Gastroesophageal sphincter (tissue), 4 donors: ENCODE data around the gene CAD. TPM values are rescaled to one million over a fixed set of nuclear protein-coding genes. Genes with fewer than 3 reads are reported as not detected.
"Not testable (repeated sequence)": the region's sequence is repeated elsewhere in the genome, so short reads cannot be mapped to it uniquely, and the experiment has no call there.

ENCODE experiments used
- ATAC-seq: fragments of 150-250 bp; one replicate; pipeline ENCODE4 v1.9.1; 2016; ENCODE audit warnings: mild to moderate bottlenecking, moderate library complexity
- H3K27ac ChIP-seq, 4 donors: fragments of 200-600 bp; sonication (generic) in 3 of 4; 1 replicate in 3 of 4; 2 replicates in 1 of 4; pipeline ENCODE4 v1.5.1; 2016 to 2019
- H3K27me3 ChIP-seq: fragments of 200-600 bp; sonication (generic); one replicate; pipeline ENCODE4 v1.5.1; 2019
- H3K36me3 ChIP-seq, 2 donors: fragments of 200-600 bp; sonication (generic); one replicate each; pipeline ENCODE4 v1.5.1; 2019; ENCODE audit warnings: control low read depth in 1 of 2
- H3K4me1 ChIP-seq, 3 donors: fragments of 200-600 bp; sonication (generic); 1 replicate in 2 of 3; 2 replicates in 1 of 3; pipeline ENCODE4 v1.5.1; 2016 to 2019; ENCODE audit warnings: control low read depth in 2 of 3
- H3K4me3 ChIP-seq, 2 donors: fragments of 200-600 bp; sonication (generic); one replicate each; pipeline ENCODE4 v1.5.1; 2019; ENCODE audit warnings: mild to moderate bottlenecking in 1 of 2, moderate library complexity in 1 of 2
- H3K9me3 ChIP-seq, 3 donors: fragments of 200-600 bp; sonication (generic); one replicate each; pipeline ENCODE4 v1.5.1; 2017 to 2019; ENCODE audit warnings: control low read depth in 2 of 3
- EP300 ChIP-seq: sonication (generic); formaldehyde crosslinking; IDR thresholded peaks from one replicate; pipeline ENCODE4 v1.6.1; 2017; ENCODE audit warnings: antibody characterized with exemption, mild to moderate bottlenecking
- POLR2A ChIP-seq, 2 donors: fragments of 450-650 bp; IDR thresholded peaks; one replicate each; pipeline ENCODE4 v1.6.1; 2017; ENCODE audit warnings: antibody characterized with exemption in 2 of 2, mild to moderate bottlenecking in 2 of 2, moderate library complexity in 1 of 2
- POLR2AphosphoS5 ChIP-seq: sonication (generic); formaldehyde crosslinking; IDR thresholded peaks from one replicate; pipeline ENCODE4 v1.6.1; 2017; ENCODE audit warnings: antibody characterized with exemption
- WGBS, 2 donors: methylation state at CpG; one replicate each; pipeline ENCODE4 v1.1.5; 2018; ENCODE audit warnings: low coverage in 1 of 2; 5-methylcytosine and 5-hydroxymethylcytosine counted together
- total RNA-seq, 4 donors: library from RNA; depleted of rRNA; stranded (reverse); fragments of >200 nt; gene quantifications; one replicate each; pipeline ENCODE4 v1.1.0, GENCODE V29; 2016
- TF ChIP-seq, protein P1 (sequence below), 4 experiments: fragments of 200-600 bp in 2 of 4; fragments of 450-650 bp in 2 of 4; sonication (generic) in 1 of 4; IDR thresholded peaks; one replicate each; pipeline ENCODE4 v1.5.1; 2017 to 2019; ENCODE audit warnings: antibody characterized with exemption in 4 of 4, mild to moderate bottlenecking in 2 of 4, moderate library complexity in 2 of 4

The CAD gene
- total RNA-seq, 4 donors from 2014 or later = 12.1 to 23.3 (median 16.3) TPM

DNA sequence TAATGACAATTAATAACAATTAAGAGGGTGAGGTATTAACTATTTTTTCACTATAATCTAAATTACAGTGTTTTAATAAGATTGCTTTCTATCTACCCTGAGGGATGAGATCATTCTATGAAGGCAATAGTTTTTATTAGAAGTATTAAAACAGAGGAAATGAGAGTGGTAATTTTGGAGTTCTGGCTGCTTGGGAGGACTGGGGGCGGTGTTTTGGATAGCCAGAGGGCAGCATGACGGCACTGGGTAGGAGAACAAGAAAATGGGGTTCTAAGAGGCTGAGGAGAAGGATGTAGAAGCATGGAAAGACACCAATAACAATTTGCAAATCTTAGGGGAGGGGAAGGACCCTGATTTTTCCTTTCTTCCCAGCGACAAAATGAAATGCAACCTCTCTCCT lies 53.0 kb downstream of the CAD start:
- Histone ChIP-seq H3K4me1 (peaks cover 0 to 4% (median 0%) of the 10 kb centered on the region in 3 donors), H3K4me3 (no peak overlapping the region), H3K27ac (no peak overlapping the region), H3K9me3 (no peaks in the 10 kb centered on the region), H3K36me3 (no peaks in the 10 kb centered on the region), H3K27me3 (peaks cover 83% of the 10 kb centered on the region)
- TF ChIP-seq EP300 (no peak), POLR2A (IDR thresholded peaks at IDR 0.05) (no peak), POLR2AphosphoS5 (no peak)
- TF ChIP-seq, protein P1, sequence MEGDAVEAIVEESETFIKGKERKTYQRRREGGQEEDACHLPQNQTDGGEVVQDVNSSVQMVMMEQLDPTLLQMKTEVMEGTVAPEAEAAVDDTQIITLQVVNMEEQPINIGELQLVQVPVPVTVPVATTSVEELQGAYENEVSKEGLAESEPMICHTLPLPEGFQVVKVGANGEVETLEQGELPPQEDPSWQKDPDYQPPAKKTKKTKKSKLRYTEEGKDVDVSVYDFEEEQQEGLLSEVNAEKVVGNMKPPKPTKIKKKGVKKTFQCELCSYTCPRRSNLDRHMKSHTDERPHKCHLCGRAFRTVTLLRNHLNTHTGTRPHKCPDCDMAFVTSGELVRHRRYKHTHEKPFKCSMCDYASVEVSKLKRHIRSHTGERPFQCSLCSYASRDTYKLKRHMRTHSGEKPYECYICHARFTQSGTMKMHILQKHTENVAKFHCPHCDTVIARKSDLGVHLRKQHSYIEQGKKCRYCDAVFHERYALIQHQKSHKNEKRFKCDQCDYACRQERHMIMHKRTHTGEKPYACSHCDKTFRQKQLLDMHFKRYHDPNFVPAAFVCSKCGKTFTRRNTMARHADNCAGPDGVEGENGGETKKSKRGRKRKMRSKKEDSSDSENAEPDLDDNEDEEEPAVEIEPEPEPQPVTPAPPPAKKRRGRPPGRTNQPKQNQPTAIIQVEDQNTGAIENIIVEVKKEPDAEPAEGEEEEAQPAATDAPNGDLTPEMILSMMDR (IDR thresholded peaks at IDR 0.05) = no peak
- 50 to 75% methylated on average over 2 to 3 of the region's 3 CpGs for WGBS, 2 donors
- ATAC-seq = no peak

DNA sequence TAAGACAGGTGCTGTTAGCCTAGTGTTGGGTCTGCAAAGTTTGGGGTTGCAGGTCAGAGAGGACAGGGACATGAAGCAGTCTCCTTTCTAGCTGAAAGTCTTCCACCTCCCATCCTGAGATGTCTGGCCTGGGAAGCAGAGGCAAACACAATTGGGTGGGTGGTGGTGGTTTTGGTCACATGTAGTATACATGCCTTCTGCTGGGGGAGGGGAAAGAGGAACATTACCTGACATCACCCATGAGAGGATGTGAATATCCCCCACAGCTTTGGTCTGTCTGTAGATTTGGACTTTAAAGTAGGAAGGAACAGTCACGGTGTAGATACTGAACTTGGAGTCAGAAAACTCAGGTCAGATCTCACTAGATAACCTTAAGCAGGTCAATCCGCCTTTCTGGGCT lies 53.5 kb downstream of the CAD start:
- no peak overlapping the region for H3K4me3 ChIP-seq
- no peak overlapping the region for H3K27ac ChIP-seq
- TF ChIP-seq EP300 (no peak), POLR2AphosphoS5 (no peak), POLR2A (IDR thresholded peaks at IDR 0.05) (no peak)
- TF ChIP-seq, protein P1 (IDR thresholded peaks at IDR 0.05) = no peak
- 58 to 100% methylated on average over 1 to 2 of the region's 2 CpGs for WGBS, 2 donors
- no peaks in the 10 kb centered on the region for H3K4me1 ChIP-seq
- peaks cover 83% of the 10 kb centered on the region for H3K27me3 ChIP-seq
- H3K36me3 ChIP-seq = no peaks in the 10 kb centered on the region
- ATAC-seq = no peak
- H3K9me3 ChIP-seq = no peaks in the 10 kb centered on the region

- Histone ChIP-seq H3K4me3 (no peak overlapping the region), H3K36me3 (no peaks in the 10 kb centered on the region), H3K27ac (no peak overlapping the region), H3K4me1 (no peaks in the 10 kb centered on the region), H3K27me3 (peaks cover 81% of the 10 kb centered on the region), H3K9me3 (no peaks in the 10 kb centered on the region)
- TF ChIP-seq POLR2A (IDR thresholded peaks at IDR 0.05) (no peak), EP300 (no peak), POLR2AphosphoS5 (no peak)
- TF ChIP-seq, protein P1 (IDR thresholded peaks at IDR 0.05) = no peak
- ATAC-seq = no peak
- WGBS, 2 donors = 46 to 57% methylated on average over 10 to 11 of the region's 11 CpGs
These were observed 54.6 kb downstream of the CAD start for GRCh38 chr2:27271631-27272340.

GRCh38 chr2:27272537-27273522 lies 55.7 kb downstream of the CAD start:
- H3K27ac ChIP-seq, H3K4me1 ChIP-seq, H3K4me3 ChIP-seq, H3K9me3 ChIP-seq, H3K36me3 ChIP-seq, ATAC-seq: not testable (repeated sequence)
- 67 to 74% methylated on average over 6 of the region's 15 CpGs for WGBS, 2 donors
- peaks cover 81% of the 10 kb centered on the region for H3K27me3 ChIP-seq

DNA sequence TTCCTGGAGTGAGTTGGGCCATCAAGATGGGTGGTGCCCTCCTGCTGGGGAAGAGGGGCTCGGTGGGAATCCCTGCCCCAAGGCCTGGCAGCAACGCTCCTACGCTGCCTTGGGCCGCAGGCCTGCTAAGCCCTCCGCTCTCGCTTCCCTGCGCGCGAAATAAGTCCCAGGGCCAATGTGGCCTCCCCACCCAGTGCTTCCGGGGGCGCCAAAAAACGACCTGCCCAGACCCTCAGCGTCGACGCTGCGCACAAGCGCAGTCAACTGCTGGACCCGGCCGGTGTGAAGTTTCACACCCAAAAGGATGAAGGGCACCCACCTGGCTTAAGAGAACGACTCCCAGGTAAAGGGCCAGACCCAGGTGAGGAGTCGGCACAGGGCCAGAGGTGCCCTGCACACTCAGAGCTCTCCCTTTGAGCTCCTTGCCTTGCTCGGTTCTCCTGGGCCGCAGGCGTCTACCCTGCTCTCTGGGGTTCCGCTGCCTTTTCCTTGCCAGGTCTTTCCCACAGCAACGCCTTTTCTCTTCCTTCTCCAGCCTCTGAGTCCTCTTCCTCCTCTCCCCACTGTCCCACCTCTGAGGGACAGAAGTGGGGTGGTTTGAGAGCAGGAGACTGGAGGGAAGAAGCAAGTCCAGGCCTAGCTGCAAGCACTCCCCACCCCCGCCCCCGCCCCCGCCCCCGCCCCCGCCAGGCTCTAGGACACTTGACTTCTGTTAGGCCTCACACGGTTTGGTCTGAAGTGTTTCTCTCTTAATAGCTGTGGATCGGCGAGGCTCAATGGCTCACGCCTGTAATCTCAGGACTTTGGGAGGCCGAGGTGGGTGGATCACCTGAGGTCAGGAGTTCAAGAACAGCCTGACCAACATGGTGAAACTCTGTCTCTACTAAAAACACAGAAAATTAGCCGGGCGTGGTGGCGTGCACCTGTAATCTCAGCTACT lies 58.3 kb downstream of the CAD start, which contains the start of gene DNAJC5G:
DNAJC5G (plus strand) TSS at position 223 of the 940 bp plus-strand sequence. CDS start 1,296 bp downstream, outside the sequence.
- H3K4me1 ChIP-seq = peaks cover 0 to 6% (median 0%) of the 10 kb centered on the region in 3 donors
- no peak within 1 kb of the TSS for H3K4me3 ChIP-seq
- H3K27me3 ChIP-seq = peaks cover 60% of the 10 kb centered on the region
- no peak for ATAC-seq
- no peaks in the 10 kb centered on the region for H3K9me3 ChIP-seq
- WGBS, 2 donors = 83 to 89% methylated on average over 5 to 7 of the region's 39 CpGs
- TF ChIP-seq POLR2A (IDR thresholded peaks at IDR 0.05) = no peak
- no peak for TF ChIP-seq POLR2AphosphoS5
- TF ChIP-seq, protein P1 (IDR thresholded peaks at IDR 0.05) = no peak
- TF ChIP-seq EP300 = no peak
- no peaks in the 10 kb centered on the region for H3K36me3 ChIP-seq
- H3K27ac ChIP-seq = no peak within 1 kb of the TSS
